ENCODE data around the gene SLC12A3.

The SLC12A3 gene

DNA sequence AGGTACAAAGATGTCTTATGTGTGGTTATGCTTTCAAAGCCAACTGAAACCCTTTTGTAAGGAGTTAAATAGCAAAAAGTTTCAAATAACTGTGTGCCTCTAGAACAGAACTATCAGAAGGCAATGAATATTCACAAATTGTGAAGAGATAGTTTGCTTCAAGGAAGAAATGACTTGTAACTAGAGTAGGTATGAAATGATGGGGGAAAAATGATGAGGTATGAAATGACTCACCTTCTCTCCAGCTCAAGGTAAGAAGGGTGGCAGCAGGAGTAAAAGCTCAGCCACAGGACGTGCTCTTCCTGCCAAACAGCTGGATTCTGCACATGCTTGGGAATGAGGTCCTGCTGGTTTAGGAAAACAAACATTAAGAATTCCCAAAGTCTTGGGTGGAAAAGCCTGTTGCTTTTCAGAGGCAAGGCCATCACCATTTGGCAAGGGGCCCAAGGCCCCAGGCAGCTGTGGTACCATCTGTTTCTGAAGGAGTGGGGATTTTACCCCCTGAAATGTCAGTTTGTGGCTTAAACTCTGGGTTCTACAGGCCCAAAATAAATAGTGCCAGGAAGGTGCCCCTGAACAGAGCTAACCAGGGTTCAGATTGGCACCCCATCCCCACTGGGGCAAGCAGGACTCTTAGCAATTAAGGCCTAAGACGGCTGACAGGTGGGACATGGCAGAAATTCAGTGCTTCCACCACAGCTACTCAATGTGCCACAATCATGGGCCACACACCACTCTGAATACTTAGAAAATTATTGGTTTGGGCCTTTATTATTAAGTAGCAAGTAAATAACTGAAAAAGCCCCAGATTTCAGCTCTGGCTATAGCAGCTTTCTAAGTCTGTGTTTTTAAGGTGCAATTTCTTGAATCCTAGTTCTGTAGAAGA is 80.2 kb downstream of the SLC12A3 start:
- no peak for DNase-seq (ENCODE audit: low spot score)

- DNase-seq (ENCODE audit: low spot score), result no peak
Measured at GRCh38 chr16:56945847-56946527, 81.0 kb downstream of the SLC12A3 start.

DNA sequence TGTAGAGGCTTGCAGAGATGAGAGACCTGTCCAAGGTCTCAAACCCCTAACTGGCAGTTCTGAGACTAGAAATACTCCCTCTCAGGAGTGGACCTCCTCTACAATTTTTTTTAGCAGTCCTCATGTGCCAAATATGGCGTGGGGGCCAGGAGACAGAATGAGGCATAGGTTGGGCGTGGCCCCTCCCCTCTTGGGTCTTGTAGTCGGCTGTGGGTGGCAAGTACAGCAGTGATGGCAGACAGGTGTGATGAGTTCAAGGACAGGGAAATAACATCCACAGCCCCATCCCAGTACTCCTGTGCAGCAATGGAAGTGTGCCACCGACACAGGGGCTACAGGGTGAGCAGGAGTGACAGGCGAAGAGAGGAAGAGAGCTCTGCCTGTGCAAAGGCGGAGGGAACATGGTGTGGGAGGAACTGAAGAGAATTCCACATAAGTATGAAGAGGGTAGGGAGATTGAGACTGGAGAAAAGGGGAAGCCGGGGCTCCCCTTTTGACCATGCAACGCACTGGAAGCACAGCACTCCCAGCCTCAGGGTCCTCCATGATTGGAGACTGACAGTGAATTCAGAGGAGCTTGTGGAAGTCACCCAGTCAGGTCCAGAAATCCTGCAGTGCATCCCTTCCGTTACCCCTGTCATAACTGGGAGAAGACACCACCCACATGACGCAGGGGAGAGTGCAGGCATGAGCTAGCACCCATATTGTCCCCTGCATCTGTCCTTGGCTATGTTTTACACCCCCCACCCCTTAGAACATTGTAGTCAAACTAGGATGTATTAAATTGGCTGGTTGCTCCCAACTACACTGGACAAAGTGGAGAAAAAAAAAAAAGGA is 82.0 kb downstream of the SLC12A3 start:
- DNase-seq (ENCODE audit: low spot score), result no peak

- DNase-seq (ENCODE audit: low spot score), result no peak
Measured at GRCh38 chr16:56947604-56947995, 82.6 kb downstream of the SLC12A3 start.

- no peak for DNase-seq (ENCODE audit: low spot score)
Measured at GRCh38 chr16:56948234-56948633, 83.2 kb downstream of the SLC12A3 start.

GRCh38 chr16:56950051-56950450 is 85.0 kb downstream of the SLC12A3 start:
- DNase-seq (ENCODE audit: low spot score), result no peak

GRCh38 chr16:56950455-56950854 is 85.4 kb downstream of the SLC12A3 start:
- DNase-seq (ENCODE audit: low spot score), result no peak

DNA sequence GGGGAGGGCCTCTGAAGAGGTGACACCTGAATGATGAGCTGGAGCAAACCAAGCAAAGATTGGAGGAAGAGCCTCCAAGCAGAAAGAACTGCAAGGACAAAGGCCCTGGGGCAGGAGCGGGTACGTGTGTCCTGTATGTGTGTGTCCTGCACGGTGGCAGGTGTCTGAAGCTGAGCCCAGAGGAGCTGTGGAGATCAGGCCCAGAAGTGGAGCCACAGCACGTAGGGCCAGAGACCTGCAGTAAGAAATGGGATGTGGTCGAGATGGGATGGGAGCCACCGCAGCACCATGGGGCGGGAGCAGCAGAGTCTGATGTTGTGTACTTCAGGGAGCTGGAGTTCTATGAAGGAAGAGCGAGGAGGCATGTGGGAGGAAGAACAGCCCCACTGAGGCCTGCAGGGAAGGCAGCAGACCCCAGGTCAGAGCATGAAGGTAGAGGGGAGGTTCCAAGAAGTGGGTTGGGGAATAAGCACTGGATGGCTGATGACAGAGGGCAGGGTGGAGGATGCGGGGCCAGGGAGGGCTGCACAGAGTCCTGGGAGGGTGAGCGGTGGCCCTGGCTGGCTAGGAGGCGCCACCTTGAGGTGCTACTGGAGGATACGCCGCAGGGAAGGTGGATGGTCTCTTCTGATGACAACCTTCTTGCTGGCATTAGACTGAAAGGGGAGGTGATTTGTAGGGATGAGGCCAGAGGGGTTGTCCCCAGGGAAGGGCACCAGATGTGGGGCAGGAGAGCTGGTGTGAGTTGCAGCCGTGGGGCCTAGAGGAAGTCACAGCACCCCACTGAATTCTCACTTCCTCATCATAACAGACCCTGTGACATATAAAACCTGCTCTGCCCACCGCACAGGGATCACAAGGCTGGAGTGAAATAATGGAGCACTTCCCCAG is 86.1 kb downstream of the SLC12A3 start:
- DNase-seq (ENCODE audit: low spot score), result peak; percentile 20

DNA sequence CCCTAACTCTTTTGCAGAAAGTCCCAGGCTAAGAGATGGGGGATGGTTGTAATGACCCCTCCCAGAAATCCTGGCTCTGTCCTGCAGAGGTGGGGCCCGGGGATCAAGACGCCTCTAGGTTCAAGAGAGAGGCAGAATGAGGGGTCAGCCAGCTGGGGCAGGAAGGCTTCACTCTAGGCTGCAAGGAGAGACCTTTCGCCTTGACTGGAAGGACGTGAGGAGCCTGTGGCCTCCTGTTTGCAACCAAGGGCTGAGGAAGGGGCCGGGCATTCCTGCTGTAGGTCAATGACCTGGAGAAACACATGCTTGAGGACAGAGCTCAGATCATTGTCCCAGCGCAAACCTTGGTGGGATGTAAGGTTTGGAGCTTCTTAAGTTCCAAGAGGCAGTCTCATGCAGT is 88.0 kb downstream of the SLC12A3 start:
- no peak for DNase-seq (ENCODE audit: low spot score)

DNA sequence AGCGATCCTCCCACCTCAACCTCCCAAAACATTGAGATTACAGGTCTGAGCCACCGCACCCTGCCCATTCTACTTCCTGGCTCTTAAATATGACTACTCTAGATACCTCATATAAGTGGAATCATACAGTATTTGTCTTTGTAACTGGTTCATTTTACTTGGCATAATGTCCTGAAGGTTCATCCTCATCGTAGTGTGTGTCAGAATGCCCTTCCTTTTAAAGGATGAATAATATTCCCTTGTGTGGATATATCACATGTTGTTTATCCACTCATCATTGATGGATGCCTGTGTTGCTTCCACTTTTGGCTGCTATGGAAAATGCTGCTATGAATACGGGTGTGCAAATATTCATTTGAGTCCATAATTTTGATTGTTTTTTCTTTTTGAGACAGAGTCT is 91.1 kb downstream of the SLC12A3 start:
- no peak for DNase-seq (ENCODE audit: low spot score)

- no peak for DNase-seq (ENCODE audit: low spot score)
Measured at GRCh38 chr16:56956756-56957155, 91.7 kb downstream of the SLC12A3 start.

GRCh38 chr16:56960681-56961281 is 95.8 kb downstream of the SLC12A3 start:
- DNase-seq (ENCODE audit: low spot score), result no peak

GRCh38 chr16:56961386-56961785 is 96.4 kb downstream of the SLC12A3 start:
- DNase-seq (ENCODE audit: low spot score), result no peak

- DNase-seq (ENCODE audit: low spot score), result no peak
Measured at GRCh38 chr16:56961851-56962281, 96.9 kb downstream of the SLC12A3 start, which contains the start of gene CETP. TSS of gene CETP (plus strand) at chr16:56961950. CDS start at chr16:56961980, 30 bp downstream.

GRCh38 chr16:56964243-56965148 is 99.5 kb downstream of the SLC12A3 start:
- peak; percentile 92 for DNase-seq (ENCODE audit: low spot score)
